BJ (cell line): Measurements from ENCODE around the gene KRTAP4-12. TPM values are rescaled to one million over a fixed set of nuclear protein-coding genes. Genes with fewer than 3 reads are reported as not detected.
"Not testable (repeated sequence)": the region's sequence is repeated elsewhere in the genome, so short reads cannot be mapped to it uniquely, and the experiment has no call there.

ENCODE experiments used
- CTCF ChIA-PET: fragments of 350-600 bp; formaldehyde crosslinking; extraction: SDS; loops from one replicate; lab custom pipeline; 2021; ENCODE audit warnings: antibody characterized with exemption, inconsistent platforms; lab: Yijun Ruan, JAX
- POLR2A ChIA-PET: fragments of 300-600 bp; sonication (Branson Sonifier 250); formaldehyde crosslinking; extraction: SDS; loops from one replicate; lab custom pipeline; 2021; ENCODE audit warnings: antibody characterized with exemption; lab: Charles Lee
- DNase-seq: peaks from one replicate; pipeline ENCODE4 v3.0.0-alpha.2; 2011; ENCODE audit warnings: low read depth
- H3K27me3 ChIP-seq: 2 replicates; pipeline ENCODE4 v1.6.0; 2011; ENCODE audit warnings: low read length; ENCODE audit not compliant: control insufficient read depth, insufficient read depth
- H3K36me3 ChIP-seq: 2 replicates; pipeline ENCODE4 v1.5.1; 2011; ENCODE audit warnings: low read length; ENCODE audit not compliant: control insufficient read depth, insufficient read depth
- H3K4me3 ChIP-seq: 2 replicates; pipeline ENCODE4 v1.5.1; 2011; ENCODE audit warnings: low read depth, mild to moderate bottlenecking, control low read depth, low read length
- CTCF ChIP-seq: IDR thresholded peaks from 2 replicates; pipeline ENCODE4 v1.5.1; 2011; ENCODE audit warnings: low read depth, mild to moderate bottlenecking, control low read depth, inconsistent platforms, low read length, moderate library complexity; ENCODE audit not compliant: insufficient read depth
- polyA plus RNA-seq: library from polyadenylated mRNA; depleted of rRNA; stranded (reverse); fragments of >200 nt; gene quantifications from 2 replicates; pipeline ENCODE4 v1.2.3, GENCODE V29; 2011

Gene KRTAP4-12
- polyA plus RNA-seq, 1 experiment = 0.11 TPM

- no peak for TF ChIP-seq CTCF
- no peaks in the 10 kb centered on the region for H3K27me3 ChIP-seq
- DNase-seq = no peak
- H3K4me3 ChIP-seq = no peak overlapping the region
- CTCF ChIA-PET = interaction anchor here (0.7 kb wide), 1 partner anchor 248 kb away, joined by 3 read pairs; no protein-coding TSS in a partner anchor
- H3K36me3 ChIP-seq = no peaks in the 10 kb centered on the region
- POLR2A ChIA-PET = interaction anchor here (0.6 kb wide), 1 partner anchor 78 kb away, joined by 3 read pairs; no protein-coding TSS in a partner anchor
Measured at GRCh38 chr17:41133880-41134735, 10.1 kb upstream of the KRTAP4-12 start.

- H3K27me3 ChIP-seq = no peaks in the 10 kb centered on the region
- DNase-seq = no peak
- H3K4me3 ChIP-seq = no peak overlapping the region
- ChIA-PET CTCF (no interaction called here), POLR2A (interaction anchor here (0.6 kb wide), 1 partner anchor 236 kb away, joined by 3 read pairs; no protein-coding TSS in a partner anchor)
- H3K36me3 ChIP-seq = no peaks in the 10 kb centered on the region
- TF ChIP-seq CTCF = no peak
Measured at GRCh38 chr17:41131979-41132378, 8.0 kb upstream of the KRTAP4-12 start.

- ChIA-PET POLR2A (no interaction called here), CTCF (interaction anchor here (0.6 kb wide), 1 partner anchor 104 kb away, joined by 3 read pairs; no protein-coding TSS in a partner anchor)
- DNase-seq = no peak
- Histone ChIP-seq H3K4me3 (no peak overlapping the region), H3K36me3 (no peaks in the 10 kb centered on the region), H3K27me3 (no peaks in the 10 kb centered on the region)
- no peak for TF ChIP-seq CTCF
Measured at GRCh38 chr17:41127371-41127770, 3.4 kb upstream of the KRTAP4-12 start.

GRCh38 chr17:41126412-41126811 is 2.4 kb upstream of the KRTAP4-12 start:
- no peaks in the 10 kb centered on the region for H3K36me3 ChIP-seq
- no peaks in the 10 kb centered on the region for H3K27me3 ChIP-seq
- CTCF ChIA-PET = no interaction called here
- no peak overlapping the region for H3K4me3 ChIP-seq
- POLR2A ChIA-PET = no interaction called here
- TF ChIP-seq CTCF = no peak
- no peak for DNase-seq

- ChIA-PET POLR2A (no interaction called here), CTCF (no interaction called here)
- H3K36me3 ChIP-seq = no peaks in the 10 kb centered on the region
- no peaks in the 10 kb centered on the region for H3K27me3 ChIP-seq
- H3K4me3 ChIP-seq = no peak overlapping the region
- no peak for DNase-seq
- TF ChIP-seq CTCF = no peak
Measured at GRCh38 chr17:41125064-41125463, 1.1 kb upstream of the KRTAP4-12 start.

- POLR2A ChIA-PET, H3K4me3 ChIP-seq, H3K36me3 ChIP-seq, H3K27me3 ChIP-seq, DNase-seq: not testable (repeated sequence)
- CTCF ChIA-PET = interaction anchor here (0.6 kb wide), 1 partner anchor 254 kb away, joined by 4 read pairs; no protein-coding TSS in a partner anchor
Measured at GRCh38 chr17:41123292-41123990, 541 bp downstream of the KRTAP4-12 start.
